ENCODE data around the gene RNASEH2A.
A peak's percentile ranks its signal among the peaks of the same experiment; 100 is the strongest.

RNASEH2A gene

GRCh38 chr19:12774588-12775555 lies 31.5 kb upstream of the RNASEH2A start, which contains the start of gene HOOK2:
HOOK2 (minus strand) TSS chr19:12775552; CDS start chr19:12775449, 103 bp downstream.
- TF ChIP-seq CTCF (IDR thresholded peaks at IDR 0.05; ENCODE audit: extremely low read depth, insufficient read depth, missing control alignments) = no peak
- in situ Hi-C loops (cut with MboI; ENCODE audit: low pct_unique_long_range_greater_than_20kb, low sequenced_read_pairs, unreplicated experiment) = no loop called here
- no peak for DNase-seq (ENCODE audit: low spot score)

DNA sequence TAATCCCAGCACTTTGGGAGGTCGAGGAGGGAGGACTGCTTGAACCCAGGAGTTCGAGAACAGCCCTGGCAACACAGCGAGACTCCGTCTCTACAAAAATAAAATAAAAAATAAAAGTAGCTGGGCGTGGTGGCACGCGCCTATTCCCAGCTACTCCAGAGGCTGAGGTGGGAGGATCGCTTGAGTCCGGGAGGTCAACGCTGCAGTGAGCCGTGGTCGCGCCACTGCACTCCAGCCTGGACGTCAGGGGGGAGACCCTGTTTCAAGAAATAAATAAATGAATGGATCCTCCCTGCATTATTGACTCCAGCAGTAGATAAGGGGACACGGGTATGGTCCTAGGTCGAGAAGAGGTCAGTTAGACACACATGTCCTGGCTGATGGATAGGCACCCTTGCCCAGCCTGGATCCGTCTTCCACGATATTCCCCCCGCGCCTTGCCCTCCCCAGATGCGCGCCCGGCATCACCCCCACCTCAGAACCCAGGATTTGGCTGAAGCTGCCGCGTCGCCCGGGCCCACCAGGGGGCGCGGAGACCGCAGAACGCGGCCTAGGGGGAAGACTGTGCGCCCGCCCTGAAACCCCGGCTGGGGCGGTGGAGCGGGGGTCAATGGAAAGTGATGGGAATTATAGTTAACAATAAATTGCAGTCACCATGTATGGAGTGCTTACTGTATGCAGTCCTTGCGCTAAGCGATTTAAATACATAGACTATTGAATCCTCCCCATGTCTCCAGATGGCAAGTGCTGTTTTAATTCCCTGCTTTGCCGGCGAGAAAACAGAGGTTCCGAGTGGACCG lies 29.0 kb upstream of the RNASEH2A start:
- in situ Hi-C loops (cut with MboI; ENCODE audit: low pct_unique_long_range_greater_than_20kb, low sequenced_read_pairs, unreplicated experiment) = no loop called here
- DNase-seq (ENCODE audit: low spot score) = peak; percentile 82
- TF ChIP-seq CTCF (IDR thresholded peaks at IDR 0.05; ENCODE audit: extremely low read depth, insufficient read depth, missing control alignments) = peak; percentile 96

DNA sequence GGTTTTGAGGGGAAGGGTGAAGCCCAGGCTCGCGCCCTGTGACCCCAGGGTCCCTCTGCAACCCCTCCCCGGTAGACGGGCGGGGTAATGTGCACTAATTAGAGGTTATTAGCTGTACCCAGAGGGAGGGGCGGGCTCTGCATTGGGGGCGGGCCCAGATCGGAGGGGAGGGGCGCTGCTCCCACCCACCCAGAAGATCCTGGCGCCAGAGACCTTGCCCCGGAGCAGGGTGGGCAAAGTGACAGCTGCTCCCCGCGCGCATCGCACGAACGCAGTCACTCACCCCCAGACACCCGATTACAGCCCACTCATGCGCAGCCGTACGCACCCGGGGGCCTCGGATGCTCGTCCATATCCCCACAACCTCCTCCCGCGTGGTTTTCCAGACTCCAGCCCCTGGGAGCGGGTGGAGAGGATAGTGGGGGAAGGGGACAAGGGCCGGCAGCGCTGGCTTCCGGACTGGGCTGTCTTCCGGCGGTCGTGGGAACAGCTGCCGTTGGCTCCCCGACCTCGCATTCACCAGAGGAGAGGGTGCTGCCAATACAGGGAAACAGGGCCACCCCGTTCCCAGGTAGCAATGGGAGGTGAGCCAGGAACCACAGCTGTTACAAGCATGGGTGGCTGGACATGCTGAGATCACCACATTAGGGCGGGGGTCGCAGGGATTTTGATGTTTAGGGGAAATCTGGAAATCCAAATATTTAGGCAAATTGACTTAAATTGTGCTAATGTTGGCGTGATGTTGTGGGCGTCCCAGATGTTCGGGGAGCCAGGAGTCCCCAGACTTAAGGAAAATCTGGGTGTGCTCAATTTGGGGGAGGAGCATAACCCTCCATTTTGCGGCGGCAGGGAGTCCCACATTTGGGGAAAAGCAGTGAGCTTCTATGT lies 28.1 kb upstream of the RNASEH2A start:
- DNase-seq (ENCODE audit: low spot score) = peak; percentile 70
- no peak for TF ChIP-seq CTCF (IDR thresholded peaks at IDR 0.05; ENCODE audit: extremely low read depth, insufficient read depth, missing control alignments)
- in situ Hi-C loops (cut with MboI; ENCODE audit: low pct_unique_long_range_greater_than_20kb, low sequenced_read_pairs, unreplicated experiment) = no loop called here

GRCh38 chr19:12778905-12779161 lies 27.6 kb upstream of the RNASEH2A start:
- no peak for DNase-seq (ENCODE audit: low spot score)
- no peak for TF ChIP-seq CTCF (IDR thresholded peaks at IDR 0.05; ENCODE audit: extremely low read depth, insufficient read depth, missing control alignments)
- in situ Hi-C loops (cut with MboI; ENCODE audit: low pct_unique_long_range_greater_than_20kb, low sequenced_read_pairs, unreplicated experiment) = no loop called here

DNA sequence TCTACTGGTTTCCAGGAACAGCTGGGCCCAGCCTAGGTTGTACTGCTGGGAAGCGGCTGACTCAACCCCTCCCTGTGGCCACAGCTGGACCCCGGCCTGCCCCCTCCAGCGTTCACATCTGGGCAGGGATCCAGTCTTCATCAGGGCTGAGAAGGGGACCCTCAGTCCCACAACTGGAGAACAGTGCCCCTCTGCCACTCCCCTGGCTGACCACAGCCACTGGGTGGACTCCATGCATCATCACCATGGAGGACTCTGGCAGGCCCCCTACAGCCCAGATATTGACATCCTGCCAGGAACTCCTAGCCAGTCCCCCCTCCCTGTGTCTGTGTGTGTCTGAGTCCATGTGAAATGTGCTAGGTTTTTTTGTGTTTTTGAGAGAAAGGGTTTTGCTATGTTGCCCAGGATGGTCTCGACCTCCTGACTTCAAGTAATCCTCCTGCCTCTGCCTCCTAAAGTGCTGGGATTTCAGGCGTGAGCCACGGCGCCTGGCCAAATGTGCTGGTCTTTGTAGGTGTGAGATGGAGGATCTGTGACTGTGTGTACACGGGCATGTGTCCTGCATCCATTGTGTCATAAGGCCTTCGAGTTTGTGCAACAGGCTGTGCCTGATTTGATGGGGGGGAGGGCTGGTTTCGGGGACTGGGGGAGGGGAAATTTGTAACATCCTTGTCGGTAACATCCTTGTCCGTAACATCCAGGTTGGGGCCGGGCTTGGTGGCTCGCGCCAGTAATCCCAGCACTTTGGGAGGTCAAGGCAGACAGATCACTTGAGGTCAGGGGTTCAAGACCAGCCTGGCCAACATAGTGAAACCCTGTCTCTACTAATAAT lies 27.0 kb upstream of the RNASEH2A start:
- no peak for DNase-seq (ENCODE audit: low spot score)
- peak; percentile 5 for TF ChIP-seq CTCF (IDR thresholded peaks at IDR 0.05; ENCODE audit: extremely low read depth, insufficient read depth, missing control alignments)
- in situ Hi-C loops (cut with MboI; ENCODE audit: low pct_unique_long_range_greater_than_20kb, low sequenced_read_pairs, unreplicated experiment) = no loop called here
